Left kidney (tissue), 2 donors: ENCODE data around the gene RNU1-3. TPM values are rescaled to one million over a fixed set of nuclear protein-coding genes. Genes with fewer than 3 reads are reported as not detected.
"Not testable (repeated sequence)": the region's sequence is repeated elsewhere in the genome, so short reads cannot be mapped to it uniquely, and the experiment has no call there.

Source experiments
- DNase-seq: peaks from one replicate; pipeline ENCODE4 v3.0.0-alpha.2; 2013
- polyA plus RNA-seq: library from polyadenylated mRNA; unstranded; fragments of 120-200 nt; gene quantifications from one replicate; pipeline ENCODE4 v1.2.1, GENCODE V29; 2013; ENCODE audit not compliant: insufficient read length

The RNU1-3 gene
- polyA plus RNA-seq, 1 donor: 1.9 TPM

GRCh38 chr1:16656574-16656973 lies 10.2 kb downstream of the RNU1-3 start:
- DNase-seq: not testable (repeated sequence)

GRCh38 chr1:16651560-16651959 lies 15.2 kb downstream of the RNU1-3 start:
- not testable (repeated sequence) for DNase-seq

- not testable (repeated sequence) for DNase-seq
Measured at GRCh38 chr1:16649960-16650359, 16.8 kb downstream of the RNU1-3 start.

GRCh38 chr1:16649390-16649789 lies 17.4 kb downstream of the RNU1-3 start:
- not testable (repeated sequence) for DNase-seq

- not testable (repeated sequence) for DNase-seq
Measured at GRCh38 chr1:16648756-16649155, 18.0 kb downstream of the RNU1-3 start.

GRCh38 chr1:16648250-16648649 lies 18.5 kb downstream of the RNU1-3 start:
- not testable (repeated sequence) for DNase-seq

GRCh38 chr1:16647179-16648176 lies 19.3 kb downstream of the RNU1-3 start:
- not testable (repeated sequence) for DNase-seq

GRCh38 chr1:16646716-16647115 lies 20.0 kb downstream of the RNU1-3 start:
- not testable (repeated sequence) for DNase-seq

- not testable (repeated sequence) for DNase-seq
Measured at GRCh38 chr1:16646061-16646664, 20.6 kb downstream of the RNU1-3 start.

GRCh38 chr1:16645271-16646060 lies 21.3 kb downstream of the RNU1-3 start:
- DNase-seq: not testable (repeated sequence)

- DNase-seq: peak; percentile 100
Measured at GRCh38 chr1:16644482-16645270, 22.1 kb downstream of the RNU1-3 start.

- no peak for DNase-seq
Measured at GRCh38 chr1:16644193-16644481, 22.6 kb downstream of the RNU1-3 start.

GRCh38 chr1:16643476-16644192 lies 23.1 kb downstream of the RNU1-3 start:
- not testable (repeated sequence) for DNase-seq

GRCh38 chr1:16643001-16643411 lies 23.7 kb downstream of the RNU1-3 start:
- not testable (repeated sequence) for DNase-seq

GRCh38 chr1:16642025-16642966 lies 24.5 kb downstream of the RNU1-3 start:
- not testable (repeated sequence) for DNase-seq

- DNase-seq: not testable (repeated sequence)
Measured at GRCh38 chr1:16641159-16641975, 25.4 kb downstream of the RNU1-3 start.

GRCh38 chr1:16639091-16640031 lies 27.4 kb downstream of the RNU1-3 start:
- DNase-seq: not testable (repeated sequence)
